Activated CD8-positive, alpha-beta T cell treated with anti-CD3 and anti-CD28 coated beads for 36 hours (primary cell): ENCODE results near the gene ANKIB1. TPM values are rescaled to one million over a fixed set of nuclear protein-coding genes. Genes with fewer than 3 reads are reported as not detected.

Experiments
- ATAC-seq: fragments of 200-7000 bp; cut with Tn5 transposase; one replicate; pipeline ENCODE4 v1.10.0; 2021; ENCODE audit warnings: mild to moderate bottlenecking, moderate library complexity
- CTCF ChIA-PET: fragments of 350-600 bp; sonication (Branson Sonifier 250); formaldehyde crosslinking; loops from one replicate; lab custom pipeline; 2021; ENCODE audit warnings: antibody characterized with exemption; lab: Charles Lee
- POLR2A ChIA-PET: fragments of 350-600 bp; sonication (Branson Sonifier 250); formaldehyde crosslinking; loops from one replicate; lab custom pipeline; 2021; ENCODE audit warnings: antibody characterized with exemption; lab: Charles Lee
- DNase-seq: peaks from one replicate; pipeline ENCODE4 v3.0.0-alpha.2; 2020
- H3K27ac Mint-ChIP-seq: one replicate; pipeline ENCODE4 v1.8.0; 2021; ENCODE audit warnings: mild to moderate bottlenecking, mixed read lengths
- H3K27me3 Mint-ChIP-seq: one replicate; pipeline ENCODE4 v1.8.0; 2021; ENCODE audit warnings: mixed read lengths
- H3K36me3 Mint-ChIP-seq: one replicate; pipeline ENCODE4 v1.8.0; 2021; ENCODE audit warnings: low read depth, mixed read lengths
- H3K4me1 Mint-ChIP-seq: one replicate; pipeline ENCODE4 v1.8.0; 2021; ENCODE audit warnings: low read depth, mixed read lengths
- H3K4me3 Mint-ChIP-seq: one replicate; pipeline ENCODE4 v1.8.0; 2021; ENCODE audit warnings: mild to moderate bottlenecking, moderate library complexity, mixed read lengths
- H3K9me3 Mint-ChIP-seq: one replicate; pipeline ENCODE4 v1.8.0; 2021; ENCODE audit warnings: mixed read lengths
- intact Hi-C: fragments of 100-400 bp; cut with micrococcal nuclease; formaldehyde crosslinking; loops from one replicate; pipeline ENCODE4 v1.10.0; 2022
- total RNA-seq, 2 experiments: library from RNA; stranded (reverse); gene quantifications; one replicate each; pipeline ENCODE4 v1.2.3, GENCODE V29; 2021
- TF ChIP-seq, protein P1 (sequence below): fragments of 200-600 bp; IDR thresholded peaks from one replicate; pipeline ENCODE4 v1.8.0; 2022; ENCODE audit warnings: antibody characterized with exemption, mild to moderate bottlenecking

Gene ANKIB1
- total RNA-seq, 2 experiments from 2014 or later: 32.3 to 34.1 TPM

DNA sequence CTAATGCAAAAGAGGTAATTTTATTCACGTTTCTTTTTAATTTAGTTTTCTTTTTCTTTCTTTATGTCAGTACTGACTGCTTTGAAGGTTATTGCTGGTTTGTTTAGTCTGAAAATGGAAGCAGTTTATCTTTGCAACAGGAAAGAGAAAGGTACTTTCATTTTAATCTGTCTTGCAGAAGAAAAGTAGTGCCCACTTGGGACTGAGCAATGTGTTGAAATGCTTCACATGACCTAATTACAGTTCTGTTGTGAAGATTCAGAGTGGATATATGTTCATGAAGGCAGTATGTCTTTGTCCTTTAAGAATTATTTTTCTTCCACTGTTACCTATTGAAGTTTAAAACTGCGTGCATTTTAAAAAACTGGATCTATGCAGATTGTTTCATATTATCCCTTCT is 80.1 kb downstream of the ANKIB1 start:
- H3K27ac Mint-ChIP-seq: no peak overlapping the region
- CTCF ChIA-PET: interaction anchor here (1.0 kb wide), 1 partner anchor 72 kb away, joined by 3 read pairs; no protein-coding TSS in a partner anchor

DNA sequence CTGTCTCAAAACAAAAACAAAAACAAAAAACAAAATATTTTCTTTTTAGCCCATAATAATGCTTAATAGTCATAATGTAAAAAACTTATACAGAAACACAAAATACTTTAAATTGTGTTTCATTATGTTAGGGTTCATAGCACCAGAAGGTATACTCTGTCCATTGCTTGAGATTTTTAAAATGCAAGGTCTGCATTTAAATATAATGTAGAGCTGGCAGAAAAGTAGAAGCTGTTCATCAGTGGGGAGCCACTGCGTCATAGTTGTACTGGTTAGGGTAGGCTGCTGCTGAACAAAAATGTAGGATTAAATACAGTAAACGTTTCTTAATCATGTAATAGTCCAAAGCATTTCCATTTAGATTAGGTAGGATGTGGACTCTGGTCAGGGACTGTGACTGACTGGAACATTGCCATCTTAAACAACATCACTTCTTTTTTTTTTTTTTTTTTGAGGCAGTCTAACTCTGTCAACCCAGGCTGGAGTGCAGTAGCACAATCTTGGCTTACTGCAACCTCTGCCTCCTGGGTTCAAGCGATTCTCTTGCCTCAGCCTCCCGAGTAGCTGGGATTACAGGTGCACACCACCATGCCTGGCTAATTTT is 85.2 kb downstream of the ANKIB1 start:
- Mint-ChIP-seq H3K4me3 (no peak overlapping the region), H3K27ac (no peak overlapping the region), H3K4me1 (no peaks in the 10 kb centered on the region), H3K27me3 (no peaks in the 10 kb centered on the region), H3K9me3 (peaks cover 2% of the 10 kb centered on the region), H3K36me3 (peaks cover 27% of the 10 kb centered on the region)
- CTCF ChIA-PET: no interaction called here
- ATAC-seq (no peak), DNase-seq (no peak)
- POLR2A ChIA-PET: no interaction called here
- TF ChIP-seq, protein P1, sequence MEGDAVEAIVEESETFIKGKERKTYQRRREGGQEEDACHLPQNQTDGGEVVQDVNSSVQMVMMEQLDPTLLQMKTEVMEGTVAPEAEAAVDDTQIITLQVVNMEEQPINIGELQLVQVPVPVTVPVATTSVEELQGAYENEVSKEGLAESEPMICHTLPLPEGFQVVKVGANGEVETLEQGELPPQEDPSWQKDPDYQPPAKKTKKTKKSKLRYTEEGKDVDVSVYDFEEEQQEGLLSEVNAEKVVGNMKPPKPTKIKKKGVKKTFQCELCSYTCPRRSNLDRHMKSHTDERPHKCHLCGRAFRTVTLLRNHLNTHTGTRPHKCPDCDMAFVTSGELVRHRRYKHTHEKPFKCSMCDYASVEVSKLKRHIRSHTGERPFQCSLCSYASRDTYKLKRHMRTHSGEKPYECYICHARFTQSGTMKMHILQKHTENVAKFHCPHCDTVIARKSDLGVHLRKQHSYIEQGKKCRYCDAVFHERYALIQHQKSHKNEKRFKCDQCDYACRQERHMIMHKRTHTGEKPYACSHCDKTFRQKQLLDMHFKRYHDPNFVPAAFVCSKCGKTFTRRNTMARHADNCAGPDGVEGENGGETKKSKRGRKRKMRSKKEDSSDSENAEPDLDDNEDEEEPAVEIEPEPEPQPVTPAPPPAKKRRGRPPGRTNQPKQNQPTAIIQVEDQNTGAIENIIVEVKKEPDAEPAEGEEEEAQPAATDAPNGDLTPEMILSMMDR: no peak
- intact Hi-C loops: no loop called here

More for the DNA sequence above, 80.1 kb downstream of the ANKIB1 start:
- intact Hi-C loops: no loop called here
- TF ChIP-seq, protein P1: no peak
- ATAC-seq (no peak), DNase-seq (no peak)
- Mint-ChIP-seq H3K4me1 (peaks cover 3% of the 10 kb centered on the region), H3K4me3 (no peak overlapping the region), H3K9me3 (no peaks in the 10 kb centered on the region), H3K36me3 (peaks cover 6% of the 10 kb centered on the region), H3K27me3 (no peaks in the 10 kb centered on the region)
- POLR2A ChIA-PET: no interaction called here

DNA sequence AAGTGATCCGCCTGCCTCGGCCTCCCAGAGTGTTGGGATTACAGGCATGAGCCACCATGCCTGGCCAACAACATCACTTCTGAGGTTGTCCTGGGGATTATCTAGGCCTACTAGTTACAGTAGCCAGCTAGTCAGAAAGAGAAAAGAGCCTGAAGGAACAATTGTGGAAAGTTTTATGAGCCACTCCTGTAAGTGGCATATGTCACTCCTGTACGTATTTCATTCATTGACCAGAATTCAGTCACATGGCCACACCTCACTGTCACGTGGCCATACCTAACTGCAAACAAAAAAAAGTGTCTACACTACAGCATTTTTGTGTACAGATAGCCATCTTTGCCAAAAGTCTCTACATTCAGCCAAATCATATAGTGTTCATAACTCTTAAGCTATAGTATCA is 85.7 kb downstream of the ANKIB1 start:
- H3K27me3 Mint-ChIP-seq: no peaks in the 10 kb centered on the region
- H3K36me3 Mint-ChIP-seq: peaks cover 27% of the 10 kb centered on the region
- TF ChIP-seq, protein P1: no peak
- no peaks in the 10 kb centered on the region for H3K4me1 Mint-ChIP-seq
- DNase-seq: no peak
- no peak overlapping the region for H3K27ac Mint-ChIP-seq
- CTCF ChIA-PET: no interaction called here
- ATAC-seq: no peak
- no peak overlapping the region for H3K4me3 Mint-ChIP-seq
- intact Hi-C loops: no loop called here
- peaks cover 2% of the 10 kb centered on the region for H3K9me3 Mint-ChIP-seq
- POLR2A ChIA-PET: no interaction called here

DNA sequence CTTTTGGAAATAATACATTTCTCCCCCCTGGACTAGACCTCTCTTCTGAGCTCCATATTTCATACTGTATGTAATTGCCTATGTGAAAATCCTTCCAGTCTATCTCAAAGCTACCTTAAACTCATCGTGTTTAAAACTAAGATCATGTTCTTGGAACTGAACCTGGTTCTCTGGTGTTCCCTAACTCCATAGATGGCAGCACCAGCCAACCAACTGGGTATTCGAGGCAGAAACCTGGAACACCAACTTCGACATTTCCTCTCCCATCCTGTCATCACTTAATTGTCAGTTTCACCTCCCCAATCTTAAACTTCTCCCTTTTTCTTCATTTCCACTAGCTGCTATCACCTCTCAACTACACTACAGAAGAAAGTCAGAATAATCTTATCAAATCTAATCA is 87.0 kb downstream of the ANKIB1 start:
- Mint-ChIP-seq H3K4me3 (no peak overlapping the region), H3K9me3 (peaks cover 2% of the 10 kb centered on the region), H3K27ac (no peak overlapping the region), H3K27me3 (no peaks in the 10 kb centered on the region), H3K36me3 (peaks cover 27% of the 10 kb centered on the region), H3K4me1 (no peaks in the 10 kb centered on the region)
- intact Hi-C loops: no loop called here
- no peak for DNase-seq
- TF ChIP-seq, protein P1: no peak
- CTCF ChIA-PET: interaction anchor here (0.8 kb wide), 1 partner anchor 114 kb away, joined by 3 read pairs; the partner anchor contains the start of gene GATAD1
- POLR2A ChIA-PET: no interaction called here
- ATAC-seq: no peak

DNA sequence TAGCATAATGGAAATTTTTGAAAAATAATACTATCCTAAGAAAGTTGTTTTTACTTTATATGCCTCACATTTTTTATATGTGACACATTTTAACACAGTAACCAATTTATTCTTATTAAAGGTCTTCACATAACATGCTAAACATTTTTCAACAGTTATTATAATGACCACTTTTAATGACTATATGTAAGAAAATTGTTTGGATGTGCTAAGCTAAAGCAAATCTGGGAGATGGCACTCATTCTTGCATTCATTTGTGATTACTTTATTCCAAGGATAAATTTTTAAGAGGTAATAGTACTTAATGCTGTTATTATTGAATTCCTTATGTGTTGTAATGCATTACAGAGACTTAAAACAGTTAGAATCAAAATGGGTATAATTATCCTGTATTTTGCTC is 88.1 kb downstream of the ANKIB1 start:
- CTCF ChIA-PET: no interaction called here
- ATAC-seq (no peak), DNase-seq (no peak)
- POLR2A ChIA-PET: no interaction called here
- H3K4me1 Mint-ChIP-seq: no peaks in the 10 kb centered on the region
- no peak overlapping the region for H3K4me3 Mint-ChIP-seq
- H3K9me3 Mint-ChIP-seq: peaks cover 2% of the 10 kb centered on the region
- TF ChIP-seq, protein P1: no peak
- H3K27me3 Mint-ChIP-seq: no peaks in the 10 kb centered on the region
- H3K27ac Mint-ChIP-seq: no peak overlapping the region
- intact Hi-C loops: no loop called here
- peaks cover 28% of the 10 kb centered on the region for H3K36me3 Mint-ChIP-seq
